ENCODE results near the gene PANK4. TPM values are rescaled to one million over a fixed set of nuclear protein-coding genes. Genes with fewer than 3 reads are reported as not detected.

PANK4 gene
- total and polyA plus RNA-seq, 2 donors (not counting 3 experiments of a cell fraction or from before 2014, with no cell fraction given), result 22.1 to 34.0 TPM

DNA sequence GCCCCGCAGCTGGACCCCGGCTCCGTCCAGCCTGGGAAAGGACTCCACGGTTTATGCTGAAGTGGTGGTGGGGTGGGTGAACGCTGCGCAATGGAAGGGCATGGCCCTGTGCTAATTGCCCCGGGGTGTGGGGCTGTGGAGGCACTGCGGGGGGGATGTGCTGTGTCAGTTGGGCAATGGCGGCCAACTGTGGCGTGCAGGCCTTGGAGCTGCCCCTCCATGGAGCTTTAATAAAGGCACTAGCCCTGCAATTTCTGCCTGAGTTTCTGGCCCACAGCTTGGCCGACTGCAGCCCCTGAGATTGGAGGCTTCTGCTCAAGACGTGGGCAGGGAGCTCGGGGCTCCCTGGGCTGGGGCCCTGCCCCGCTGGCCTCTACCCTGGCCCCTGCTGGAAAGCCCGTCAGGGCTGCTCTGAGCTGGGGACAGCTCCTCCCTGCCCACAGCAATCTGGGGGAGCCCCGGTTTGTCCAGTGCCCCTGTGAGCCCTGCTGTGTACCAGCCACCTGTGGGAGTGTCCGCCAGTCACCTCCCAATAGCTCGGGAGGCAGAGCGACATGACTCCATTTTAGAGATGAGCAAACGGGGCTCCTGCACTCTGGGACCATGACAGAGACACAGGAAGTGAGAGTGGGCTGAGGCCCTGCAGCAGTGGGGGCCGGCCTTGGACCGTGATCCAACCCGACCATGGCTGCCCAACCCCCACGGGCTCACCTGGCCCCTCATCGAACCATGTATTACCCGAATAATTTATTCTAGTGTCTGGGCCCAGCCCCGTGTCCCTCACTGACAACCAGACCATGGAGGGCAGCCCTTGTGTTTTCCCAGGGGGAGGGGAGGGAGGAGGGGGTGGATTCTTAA, 21.0 kb upstream of the PANK4 start:
- no peaks in the 10 kb centered on the region for H3K27me3 ChIP-seq (ENCODE audit: control insufficient read depth in 2 of 2, insufficient read depth in 2 of 2, low read length in 2 of 2)
- H3K9me1 ChIP-seq (replicated peaks; ENCODE audit: control insufficient read depth, extremely low read depth, insufficient read depth, low read length), result no peaks in the 10 kb centered on the region
- H3K9ac ChIP-seq (replicated peaks; ENCODE audit: extremely low read depth, insufficient read depth, low read length), result peak overlapping the region; percentile 24
- peaks cover 27% of the 10 kb centered on the region for H3K4me1 ChIP-seq (ENCODE audit: control insufficient read depth, extremely low read depth, insufficient read depth, low read length)
- peak overlapping the region; percentile 84 for H2AFZ ChIP-seq (ENCODE audit: low read depth, low read length)
- no peak for FAIRE-seq
- CTCF ChIA-PET, result interaction anchor here (0.8 to 2.5 kb wide), 15 partner anchors 9 to 352 kb away, joined by 3 to 20 read pairs (median 5); partner anchors contain the start of genes FAAP20, PANK4, PEX10 and TNFRSF14
- BruUV-seq (replicated peaks), result no TSS peak
- no peaks in the 10 kb centered on the region for H3K9me3 ChIP-seq (replicated peaks; ENCODE audit: control insufficient read depth, insufficient read depth, low read length)
- no peaks in the 10 kb centered on the region for H3K36me3 ChIP-seq (ENCODE audit: control insufficient read depth in 2 of 2, extremely low read depth in 1 of 2, insufficient read depth in 2 of 2, low read length in 2 of 2)
- no peak for TF ChIP-seq JUN (IDR thresholded peaks at IDR 0.05; ENCODE audit: borderline replicate concordance, insufficient read depth, insufficient read length, low read depth)
- no peak for TF ChIP-seq EZH2 (IDR thresholded peaks at IDR 0.05; ENCODE audit: borderline replicate concordance, low read depth, low read length, severe bottlenecking)
- TF ChIP-seq, protein P1, sequence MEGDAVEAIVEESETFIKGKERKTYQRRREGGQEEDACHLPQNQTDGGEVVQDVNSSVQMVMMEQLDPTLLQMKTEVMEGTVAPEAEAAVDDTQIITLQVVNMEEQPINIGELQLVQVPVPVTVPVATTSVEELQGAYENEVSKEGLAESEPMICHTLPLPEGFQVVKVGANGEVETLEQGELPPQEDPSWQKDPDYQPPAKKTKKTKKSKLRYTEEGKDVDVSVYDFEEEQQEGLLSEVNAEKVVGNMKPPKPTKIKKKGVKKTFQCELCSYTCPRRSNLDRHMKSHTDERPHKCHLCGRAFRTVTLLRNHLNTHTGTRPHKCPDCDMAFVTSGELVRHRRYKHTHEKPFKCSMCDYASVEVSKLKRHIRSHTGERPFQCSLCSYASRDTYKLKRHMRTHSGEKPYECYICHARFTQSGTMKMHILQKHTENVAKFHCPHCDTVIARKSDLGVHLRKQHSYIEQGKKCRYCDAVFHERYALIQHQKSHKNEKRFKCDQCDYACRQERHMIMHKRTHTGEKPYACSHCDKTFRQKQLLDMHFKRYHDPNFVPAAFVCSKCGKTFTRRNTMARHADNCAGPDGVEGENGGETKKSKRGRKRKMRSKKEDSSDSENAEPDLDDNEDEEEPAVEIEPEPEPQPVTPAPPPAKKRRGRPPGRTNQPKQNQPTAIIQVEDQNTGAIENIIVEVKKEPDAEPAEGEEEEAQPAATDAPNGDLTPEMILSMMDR (IDR thresholded peaks at IDR 0.05; ENCODE audit: extremely low read depth in 1 of 2, insufficient read depth in 1 of 2, low read depth in 1 of 2, low read length in 2 of 2), result no peak
- TF ChIP-seq GATA2 (IDR thresholded peaks at IDR 0.05; ENCODE audit: insufficient read depth, insufficient read length, low read depth, low read length), result no peak
- TF ChIP-seq FOS (IDR thresholded peaks at IDR 0.05; ENCODE audit: borderline replicate concordance, insufficient read depth, low read length), result no peak
- no peak for TF ChIP-seq POLR2AphosphoS5 (IDR thresholded peaks at IDR 0.05; ENCODE audit: insufficient read depth, low read depth, low read length)
- no peak for TF ChIP-seq POLR2A (IDR thresholded peaks at IDR 0.05; ENCODE audit: low read depth, low read length)
- no peak for TF ChIP-seq MYC (IDR thresholded peaks at IDR 0.05; ENCODE audit: low read depth, low read length)
- no peak for TF ChIP-seq MAX (IDR thresholded peaks at IDR 0.05; ENCODE audit: insufficient read depth, insufficient read length)
- no peaks in the 10 kb centered on the region for H4K20me1 ChIP-seq (replicated peaks; ENCODE audit: control insufficient read depth, extremely low read depth, insufficient read depth, low read length)
- peak overlapping the region; percentile 77 for H3K4me2 ChIP-seq (ENCODE audit: insufficient read depth, low read length)
- intact Hi-C loops (cut with micrococcal nuclease), result loop anchor here (1.0 to 2.0 kb wide), 7 partner anchors 31 to 357 kb away; partner anchors contain the start of gene FAAP20
- H3K27ac ChIP-seq (ENCODE audit: insufficient read depth, low read depth, low read length), result peak overlapping the region; percentile 87
- dilution Hi-C loops (cut with MboI; ENCODE audit: extremely low pct_ligation_motif_present, low sequenced_read_pairs), result no loop called here
- no peak for DNase-seq (ENCODE audit: low read depth, low spot score)
- H3K79me2 ChIP-seq (ENCODE audit: control insufficient read depth, insufficient read depth, low read length), result no peaks in the 10 kb centered on the region
- POLR2A ChIA-PET, result interaction anchor here (1.0 kb wide), 1 partner anchor 21 kb away, joined by 3 read pairs; the partner anchor contains the start of gene PANK4
- peak overlapping the region; percentile 16 to 67 (median 51) for H3K4me3 ChIP-seq (replicated peaks in 1 of 3; ENCODE audit: insufficient read depth in 1 of 3, low read depth in 1 of 3, low read length in 3 of 3)

Data from endothelial cell of umbilical vein (primary cell).